Inflammatory macrophage treated with lipopolysaccharide for 4 hours (primary cell): ENCODE results near the gene SEPTIN12.
A peak's percentile ranks its signal among the peaks of the same experiment; 100 is the strongest.
"Not testable (repeated sequence)": the region's sequence is repeated elsewhere in the genome, so short reads cannot be mapped to it uniquely, and the experiment has no call there.

Experiments used
- DNase-seq: peaks from one replicate; pipeline ENCODE4 v3.0.0-alpha.2; 2020

SEPTIN12 gene

GRCh38 chr16:4752351-4753100 is 35.6 kb downstream of the SEPTIN12 start:
- no peak for DNase-seq

GRCh38 chr16:4750896-4751295 is 37.2 kb downstream of the SEPTIN12 start:
- no peak for DNase-seq

GRCh38 chr16:4749700-4750257 is 38.4 kb downstream of the SEPTIN12 start:
- no peak for DNase-seq

DNA sequence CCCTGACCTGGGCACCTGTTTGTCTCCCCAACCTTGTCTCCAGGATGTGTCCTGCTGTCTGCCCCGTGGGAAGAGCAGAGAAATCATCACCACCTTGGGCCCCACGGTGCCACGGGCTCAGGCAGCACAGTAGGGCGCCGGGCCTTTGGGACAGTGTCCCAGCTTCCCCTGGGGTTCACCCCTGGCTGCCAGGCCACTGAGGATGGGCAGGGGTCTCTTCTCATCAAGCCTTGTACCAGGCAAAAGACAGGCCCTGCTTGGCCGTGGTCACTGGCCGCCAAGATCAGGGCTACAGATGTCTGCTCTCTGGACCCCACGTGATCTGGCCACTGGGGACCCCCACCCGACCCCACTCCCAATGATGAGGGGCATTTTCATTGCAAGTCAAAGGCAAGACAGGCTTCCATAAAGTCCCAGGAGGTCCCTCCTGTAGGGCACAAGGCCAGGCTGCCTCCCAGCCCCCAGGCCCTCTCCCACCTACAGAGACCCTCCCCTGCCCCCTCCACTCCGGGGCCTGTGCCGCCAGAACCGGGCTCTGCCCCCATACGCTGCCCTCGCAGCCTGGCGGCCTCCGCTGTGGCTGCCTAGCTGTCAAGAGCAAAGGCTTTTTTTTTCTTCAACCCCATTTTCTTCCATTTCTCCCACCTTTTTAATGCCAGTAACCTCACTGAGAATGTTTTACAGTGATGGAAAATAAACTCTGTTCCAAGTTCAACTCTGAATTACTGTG is 39.3 kb downstream of the SEPTIN12 start:
- no peak for DNase-seq

- DNase-seq, result no peak
These were observed 40.1 kb downstream of the SEPTIN12 start for GRCh38 chr16:4747906-4748681.

DNA sequence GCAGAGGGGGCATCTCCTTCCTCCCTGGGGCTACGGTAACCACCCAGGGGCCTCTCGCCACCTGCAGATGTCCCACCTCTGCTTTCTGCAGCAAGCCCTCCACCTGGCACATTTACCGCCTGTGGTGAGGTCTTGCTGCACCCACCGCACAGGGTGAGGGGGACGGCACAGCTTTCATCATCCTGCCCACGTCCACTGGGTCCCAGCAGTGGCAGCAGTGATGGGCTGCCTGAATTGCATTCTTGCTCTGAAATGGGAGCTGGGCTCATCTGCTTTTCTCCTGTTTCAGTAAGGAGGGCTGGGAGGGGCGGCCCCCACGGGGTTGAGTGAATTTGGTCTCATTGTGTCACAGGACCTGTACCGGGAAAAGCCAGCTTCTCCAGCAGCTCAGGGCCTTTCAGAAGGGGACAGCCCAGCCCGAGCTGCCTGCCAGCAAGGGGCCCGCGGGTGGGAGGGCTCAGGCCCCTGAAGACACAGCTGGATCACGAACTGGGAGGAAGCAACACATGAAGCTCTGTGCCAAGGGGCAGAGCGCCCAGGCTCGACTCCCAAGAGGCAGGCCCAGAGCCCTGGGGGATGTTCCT is 41.1 kb downstream of the SEPTIN12 start:
- no peak for DNase-seq

DNA sequence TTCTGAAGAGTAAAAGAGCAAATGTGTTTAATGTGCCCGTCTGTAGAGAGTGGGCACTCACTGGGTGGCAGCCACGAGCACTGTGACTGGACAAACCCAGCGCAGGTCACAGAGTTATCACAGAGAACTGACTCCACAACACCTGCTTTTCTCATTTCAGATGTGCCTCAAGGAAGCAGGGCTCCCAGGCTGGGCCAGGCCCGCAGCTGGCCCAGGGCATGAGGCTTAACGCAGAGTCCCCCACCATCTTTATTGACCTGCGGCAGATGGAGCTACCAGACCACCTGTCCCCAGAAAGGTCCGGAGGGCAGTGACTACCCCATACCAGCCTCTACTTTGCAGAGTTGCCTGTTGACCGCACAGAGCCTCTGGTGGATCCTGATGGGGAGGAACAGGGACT is 41.9 kb downstream of the SEPTIN12 start:
- DNase-seq, result no peak

DNA sequence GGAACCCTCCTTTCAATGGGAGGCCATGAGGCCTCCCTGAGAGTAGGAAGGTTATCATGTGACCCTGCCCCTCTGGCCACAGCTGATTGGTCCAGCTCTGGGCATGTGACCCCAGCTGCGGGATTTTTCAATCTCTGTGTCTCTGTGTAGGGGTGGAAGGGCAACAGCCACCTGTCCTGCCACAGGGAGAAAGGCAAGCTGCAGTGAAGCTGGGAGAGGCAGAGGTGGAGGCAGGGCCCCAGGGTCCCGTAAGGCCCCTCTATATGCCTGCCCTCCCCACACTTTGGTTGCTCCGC is 42.9 kb downstream of the SEPTIN12 start:
- no peak for DNase-seq

DNA sequence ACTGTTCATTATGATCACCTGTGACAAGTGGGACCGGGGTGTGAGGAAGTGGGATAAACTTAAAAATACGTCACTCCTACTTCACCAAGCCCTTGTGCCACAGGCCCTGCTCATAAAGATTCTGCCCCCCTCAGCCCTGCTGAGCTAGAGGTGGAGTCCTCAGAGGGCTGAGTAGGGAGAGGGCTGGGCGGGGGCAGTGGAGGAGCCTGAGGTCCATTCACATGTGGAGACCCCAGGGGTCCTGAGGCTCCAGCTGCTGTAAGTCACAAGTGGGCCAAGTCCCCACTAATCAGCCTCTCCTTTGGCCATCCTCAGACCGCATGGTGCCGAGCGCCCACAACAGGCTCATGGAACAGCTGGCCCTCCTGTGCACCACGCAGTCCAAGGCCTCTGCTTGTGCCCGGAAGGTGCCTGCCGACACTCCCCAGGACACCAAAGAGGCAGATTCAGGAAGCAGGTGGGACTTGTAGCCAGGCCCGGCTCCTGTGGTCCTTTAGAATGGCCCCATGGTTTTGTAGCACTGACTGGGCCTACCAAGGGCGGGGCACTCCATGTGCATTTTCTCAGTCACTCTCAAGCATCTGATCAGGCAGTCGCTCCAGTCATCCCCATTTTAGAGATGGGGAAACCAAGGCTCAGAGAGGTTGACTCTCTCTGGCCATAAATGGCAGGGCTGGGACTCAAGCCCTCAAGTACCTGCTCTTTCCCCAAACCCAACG is 43.4 kb downstream of the SEPTIN12 start:
- no peak for DNase-seq

- no peak for DNase-seq
These were observed 44.8 kb downstream of the SEPTIN12 start for GRCh38 chr16:4743226-4743878.

DNA sequence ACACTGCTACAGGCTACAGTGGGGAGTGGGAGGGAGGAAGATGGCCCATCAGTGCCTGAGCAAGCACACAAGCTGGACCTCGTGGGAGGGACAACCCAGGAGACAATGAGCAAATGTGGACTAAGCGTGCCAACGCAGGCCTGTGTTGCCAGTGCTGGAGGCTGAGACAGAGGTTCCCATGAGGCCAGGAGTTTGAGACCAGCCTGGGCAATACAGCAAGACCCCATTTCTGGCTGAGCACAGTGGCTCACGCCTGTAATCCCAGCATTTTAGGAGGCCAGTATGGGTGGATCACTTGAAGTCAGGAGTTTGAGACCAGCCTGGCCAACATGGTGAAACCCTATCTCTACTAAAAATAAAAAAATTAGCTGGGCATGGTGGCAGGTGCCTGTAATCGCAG is 49.8 kb downstream of the SEPTIN12 start:
- DNase-seq, result not testable (repeated sequence)

- DNase-seq, result no peak
These were observed 50.6 kb downstream of the SEPTIN12 start for GRCh38 chr16:4737545-4737944.

GRCh38 chr16:4736546-4736945 is 51.6 kb downstream of the SEPTIN12 start:
- DNase-seq, result no peak

DNA sequence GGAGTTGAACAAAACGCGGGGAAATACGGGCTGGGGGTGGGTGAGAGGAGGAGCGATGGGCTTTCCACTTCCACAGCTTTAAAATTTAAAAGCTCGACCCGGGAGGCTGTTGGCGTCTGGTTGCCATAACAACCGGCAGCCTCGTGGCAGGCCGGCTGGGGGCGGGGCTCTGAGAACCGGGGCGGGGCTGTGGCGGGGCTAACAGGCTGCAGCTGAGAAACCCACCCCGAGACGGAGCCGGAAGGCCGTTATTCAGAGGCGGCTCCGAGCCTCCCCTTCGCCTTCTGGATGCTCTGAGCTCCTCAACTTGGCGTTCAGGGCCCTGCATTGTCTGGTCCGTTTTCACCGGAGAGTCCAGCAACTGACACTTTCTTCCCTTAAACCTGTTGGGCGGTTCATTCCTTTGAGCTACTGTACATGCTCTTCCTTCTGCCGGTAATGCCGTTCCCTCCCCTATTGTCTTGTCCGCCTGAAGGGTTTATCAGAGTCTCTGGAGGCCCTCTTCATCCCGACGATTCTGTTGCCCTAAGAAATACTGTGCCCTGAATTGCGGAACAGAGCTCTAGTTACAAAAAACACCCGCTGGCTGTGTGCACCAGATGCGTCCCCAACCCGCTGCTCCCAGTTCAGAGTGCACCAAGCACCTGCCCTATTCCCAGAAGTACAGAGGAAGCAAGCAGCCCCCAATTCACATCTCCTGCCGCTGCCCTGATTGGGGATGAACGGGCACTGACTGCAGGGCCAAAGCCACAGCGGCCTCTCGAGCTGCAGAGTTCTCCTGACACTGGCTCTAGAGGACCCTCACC is 53.2 kb downstream of the SEPTIN12 start:
- peak; percentile 84 for DNase-seq

- peak; percentile 98 for DNase-seq
These were observed 53.9 kb downstream of the SEPTIN12 start, which contains the start of the genes ANKS3 and DNAAF8 for GRCh38 chr16:4734063-4734729. ANKS3 (minus strand) TSS chr16:4734271; CDS start chr16:4730149, 4,122 bp downstream. DNAAF8 (plus strand) TSS chr16:4734537; CDS start chr16:4736515, 1,978 bp downstream.

DNA sequence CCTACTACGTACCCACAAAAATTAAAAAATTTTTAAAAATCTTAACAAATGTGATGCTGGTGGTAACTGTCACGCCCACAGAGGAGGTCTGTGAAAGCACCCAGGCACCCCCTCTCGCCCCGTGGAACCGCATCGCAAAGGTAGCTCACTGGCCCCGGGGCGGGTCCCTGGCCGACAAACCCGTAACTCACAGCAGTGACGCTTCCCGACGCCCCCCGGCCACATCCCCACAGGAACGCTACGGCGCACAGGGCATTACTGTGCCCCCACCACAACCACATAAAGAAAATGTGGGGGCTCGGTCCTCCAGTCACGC is 54.4 kb downstream of the SEPTIN12 start:
- DNase-seq, result no peak

DNA sequence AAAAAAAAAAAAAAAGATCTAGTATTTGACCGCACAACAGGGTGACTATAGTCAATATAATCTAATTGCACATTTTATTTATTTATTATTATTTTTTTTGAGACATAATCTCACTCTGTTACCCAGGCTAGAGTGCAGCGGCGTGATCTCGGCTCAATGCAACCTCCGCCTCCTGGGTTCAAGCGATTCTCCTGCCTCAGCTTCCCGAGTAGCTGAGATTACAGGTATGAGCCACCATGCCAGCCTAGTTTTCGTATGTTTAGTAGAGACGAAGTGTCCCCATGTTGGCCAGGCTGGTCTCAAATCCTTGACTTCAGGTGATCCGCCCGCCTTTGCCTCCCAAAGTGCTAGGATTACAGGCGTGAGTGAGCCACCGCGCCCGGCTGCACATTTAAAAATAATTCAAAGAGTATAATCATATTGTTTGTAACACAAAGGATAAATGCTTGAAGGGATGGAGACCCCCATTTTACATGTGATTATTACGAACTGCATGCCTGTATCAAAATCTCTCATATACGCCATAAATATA is 54.9 kb downstream of the SEPTIN12 start:
- no peak for DNase-seq

DNA sequence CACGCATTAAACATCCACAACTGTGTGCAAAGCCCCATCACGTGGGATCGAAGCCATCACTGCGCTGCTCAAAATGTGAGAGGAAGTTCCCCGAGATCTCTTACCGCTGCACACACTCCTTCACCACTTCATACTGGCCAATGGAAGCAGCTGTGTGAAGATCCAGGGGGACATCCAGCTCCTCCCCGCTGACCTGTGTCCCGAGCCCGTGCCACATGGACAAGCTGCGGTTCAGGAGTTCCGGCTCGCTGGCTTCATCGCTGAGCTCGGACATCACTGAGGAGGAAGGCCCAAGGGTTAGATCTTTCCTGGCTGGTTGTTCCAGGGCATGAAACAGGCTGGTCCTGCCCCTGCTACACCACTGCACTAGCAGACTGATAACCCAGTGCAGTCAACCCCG is 58.3 kb downstream of the SEPTIN12 start:
- no peak for DNase-seq

DNA sequence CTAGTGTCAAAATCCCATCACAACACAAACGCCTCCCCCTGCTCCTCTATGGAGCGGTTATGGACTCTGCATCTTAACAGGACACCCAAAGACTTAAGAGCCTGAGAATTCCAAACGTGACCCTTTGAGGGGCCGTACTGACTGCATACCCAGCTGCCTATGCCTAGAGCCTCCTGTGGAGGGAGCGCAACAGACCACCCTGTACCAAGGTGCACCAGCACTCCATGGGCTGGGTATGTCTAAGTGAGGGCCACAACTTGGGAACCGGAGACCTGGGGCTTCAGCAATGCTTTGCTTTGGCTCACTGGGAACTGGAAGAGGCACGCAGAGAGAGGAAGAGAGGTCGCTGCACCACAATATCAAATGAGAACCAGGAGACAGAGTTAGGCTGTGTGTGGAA is 59.5 kb downstream of the SEPTIN12 start:
- DNase-seq, result no peak
